SU-DHL-6 (cell line): ENCODE data around the gene KRTAP6-2.

Source experiments
- EZH2phosphoT487 ChIP-seq: fragments of 200-600 bp; sonication (generic), shearing (Covaris generic); conservative IDR thresholded peaks from 2 replicates; pipeline ENCODE4 v1.6.1; 2018; ENCODE audit warnings: mild to moderate bottlenecking, antibody characterized with exemption, low read length, moderate library complexity, mixed read lengths
- TF ChIP-seq, protein P1 (sequence below): fragments of 200-600 bp; sonication (generic); IDR thresholded peaks from one replicate; pipeline ENCODE4 v1.5.1; 2017; ENCODE audit warnings: antibody characterized with exemption, mild to moderate bottlenecking, low read length, moderate library complexity; ENCODE audit not compliant: insufficient read depth, poor library complexity, severe bottlenecking

DNA sequence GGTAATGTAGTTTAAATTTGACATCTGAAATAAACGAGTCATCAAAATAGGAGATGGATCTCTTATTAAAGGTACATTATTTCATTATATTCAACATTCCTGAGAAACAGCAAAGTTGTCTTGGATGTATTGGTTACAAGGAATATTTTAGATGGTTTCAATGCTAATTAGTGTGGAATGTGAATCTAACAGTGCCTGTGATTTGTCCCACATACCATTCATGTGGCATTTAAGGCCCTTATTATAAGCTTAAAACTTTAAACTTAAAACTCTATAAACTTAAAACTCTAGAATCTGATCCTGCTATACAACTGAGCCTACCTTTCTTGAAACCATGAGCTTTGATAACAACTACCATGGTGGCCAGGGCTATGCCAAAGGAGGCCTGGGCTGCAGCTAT, 2.1 kb upstream of the KRTAP6-2 start, which contains the start of gene KRTAP22-1:
- TF ChIP-seq, protein P1, sequence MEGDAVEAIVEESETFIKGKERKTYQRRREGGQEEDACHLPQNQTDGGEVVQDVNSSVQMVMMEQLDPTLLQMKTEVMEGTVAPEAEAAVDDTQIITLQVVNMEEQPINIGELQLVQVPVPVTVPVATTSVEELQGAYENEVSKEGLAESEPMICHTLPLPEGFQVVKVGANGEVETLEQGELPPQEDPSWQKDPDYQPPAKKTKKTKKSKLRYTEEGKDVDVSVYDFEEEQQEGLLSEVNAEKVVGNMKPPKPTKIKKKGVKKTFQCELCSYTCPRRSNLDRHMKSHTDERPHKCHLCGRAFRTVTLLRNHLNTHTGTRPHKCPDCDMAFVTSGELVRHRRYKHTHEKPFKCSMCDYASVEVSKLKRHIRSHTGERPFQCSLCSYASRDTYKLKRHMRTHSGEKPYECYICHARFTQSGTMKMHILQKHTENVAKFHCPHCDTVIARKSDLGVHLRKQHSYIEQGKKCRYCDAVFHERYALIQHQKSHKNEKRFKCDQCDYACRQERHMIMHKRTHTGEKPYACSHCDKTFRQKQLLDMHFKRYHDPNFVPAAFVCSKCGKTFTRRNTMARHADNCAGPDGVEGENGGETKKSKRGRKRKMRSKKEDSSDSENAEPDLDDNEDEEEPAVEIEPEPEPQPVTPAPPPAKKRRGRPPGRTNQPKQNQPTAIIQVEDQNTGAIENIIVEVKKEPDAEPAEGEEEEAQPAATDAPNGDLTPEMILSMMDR = no peak
- no peak for TF ChIP-seq EZH2phosphoT487
